DOHH2 (cell line): Measurements from ENCODE around the gene COPA.
A peak's percentile ranks its signal among the peaks of the same experiment; 100 is the strongest.

Experiments used
- H3F3A ChIP-seq: fragments of 200-600 bp; sonication (generic), shearing (Covaris generic); 2 replicates; pipeline ENCODE4 v1.6.0; 2016; ENCODE audit warnings: antibody characterized with exemption, mild to moderate bottlenecking; ENCODE audit not compliant: control insufficient read depth, insufficient read depth
- H3K27ac ChIP-seq: fragments of 200-600 bp; sonication (generic); 2 replicates; pipeline ENCODE4 v1.5.1; 2014; ENCODE audit warnings: low read depth, mild to moderate bottlenecking, low read length, moderate library complexity
- H3K27me3 ChIP-seq: fragments of 200-600 bp; sonication (generic); 2 replicates; pipeline ENCODE4 v1.6.1; 2014; ENCODE audit warnings: mild to moderate bottlenecking, low read length, mixed read lengths; ENCODE audit not compliant: control insufficient read depth
- H3K36me3 ChIP-seq: fragments of 200-600 bp; sonication (generic); 2 replicates; pipeline ENCODE4 v1.6.1; 2014; ENCODE audit warnings: mild to moderate bottlenecking, low read length, moderate library complexity, mixed read lengths; ENCODE audit not compliant: control insufficient read depth
- H3K4me1 ChIP-seq: fragments of 200-600 bp; sonication (generic); 2 replicates; pipeline ENCODE4 v1.6.1; 2014; ENCODE audit warnings: mild to moderate bottlenecking, low read length, mixed read lengths; ENCODE audit not compliant: control insufficient read depth
- H3K4me2 ChIP-seq: fragments of 200-600 bp; sonication (generic); 2 replicates; pipeline ENCODE4 v1.6.0; 2014; ENCODE audit warnings: mild to moderate bottlenecking, low read length, moderate library complexity
- H3K4me3 ChIP-seq: fragments of 200-600 bp; sonication (generic); 2 replicates; pipeline ENCODE4 v1.5.1; 2014; ENCODE audit warnings: mild to moderate bottlenecking, low read length, mixed read lengths
- H3K79me2 ChIP-seq: fragments of 200-600 bp; sonication (generic); 2 replicates; pipeline ENCODE4 v1.6.1; 2014; ENCODE audit warnings: mild to moderate bottlenecking, low read length, mixed read lengths; ENCODE audit not compliant: control insufficient read depth
- H3K9me2 ChIP-seq: fragments of 200-600 bp; sonication (generic); replicated peaks from 2 replicates; pipeline ENCODE4 v1.6.1; 2014; ENCODE audit warnings: mild to moderate bottlenecking, low read length, mixed read lengths; ENCODE audit not compliant: control insufficient read depth
- H3K9me3 ChIP-seq: fragments of 200-600 bp; sonication (generic); 2 replicates; pipeline ENCODE4 v1.6.1; 2014; ENCODE audit warnings: antibody characterized with exemption, low read length, mixed read lengths; ENCODE audit not compliant: control insufficient read depth, insufficient read depth
- H4K20me1 ChIP-seq: fragments of 200-600 bp; sonication (generic); 2 replicates; pipeline ENCODE4 v1.6.0; 2014; ENCODE audit warnings: low read depth, mild to moderate bottlenecking, antibody characterized with exemption, low read length, moderate library complexity; ENCODE audit not compliant: control insufficient read depth, insufficient read depth
- EZH2phosphoT487 ChIP-seq: fragments of 200-600 bp; sonication (generic); IDR thresholded peaks from 2 replicates; pipeline ENCODE4 v1.6.1; 2017; ENCODE audit warnings: borderline replicate concordance, mild to moderate bottlenecking, antibody characterized with exemption, low read length, moderate library complexity, mixed read lengths
- TF ChIP-seq, protein P1 (sequence below): fragments of 200-600 bp; sonication (generic); IDR thresholded peaks from one replicate; pipeline ENCODE4 v1.5.1; 2014; ENCODE audit warnings: antibody characterized with exemption, mild to moderate bottlenecking, low read depth, low read length; ENCODE audit not compliant: poor library complexity, severe bottlenecking

COPA gene

GRCh38 chr1:160267284-160267991, 75.6 kb downstream of the COPA start:
- TF ChIP-seq, protein P1, sequence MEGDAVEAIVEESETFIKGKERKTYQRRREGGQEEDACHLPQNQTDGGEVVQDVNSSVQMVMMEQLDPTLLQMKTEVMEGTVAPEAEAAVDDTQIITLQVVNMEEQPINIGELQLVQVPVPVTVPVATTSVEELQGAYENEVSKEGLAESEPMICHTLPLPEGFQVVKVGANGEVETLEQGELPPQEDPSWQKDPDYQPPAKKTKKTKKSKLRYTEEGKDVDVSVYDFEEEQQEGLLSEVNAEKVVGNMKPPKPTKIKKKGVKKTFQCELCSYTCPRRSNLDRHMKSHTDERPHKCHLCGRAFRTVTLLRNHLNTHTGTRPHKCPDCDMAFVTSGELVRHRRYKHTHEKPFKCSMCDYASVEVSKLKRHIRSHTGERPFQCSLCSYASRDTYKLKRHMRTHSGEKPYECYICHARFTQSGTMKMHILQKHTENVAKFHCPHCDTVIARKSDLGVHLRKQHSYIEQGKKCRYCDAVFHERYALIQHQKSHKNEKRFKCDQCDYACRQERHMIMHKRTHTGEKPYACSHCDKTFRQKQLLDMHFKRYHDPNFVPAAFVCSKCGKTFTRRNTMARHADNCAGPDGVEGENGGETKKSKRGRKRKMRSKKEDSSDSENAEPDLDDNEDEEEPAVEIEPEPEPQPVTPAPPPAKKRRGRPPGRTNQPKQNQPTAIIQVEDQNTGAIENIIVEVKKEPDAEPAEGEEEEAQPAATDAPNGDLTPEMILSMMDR, result no peak
- no peak for TF ChIP-seq EZH2phosphoT487
- no peak overlapping the region for H3K4me2 ChIP-seq
- H3K27ac ChIP-seq, result no peak overlapping the region

DNA sequence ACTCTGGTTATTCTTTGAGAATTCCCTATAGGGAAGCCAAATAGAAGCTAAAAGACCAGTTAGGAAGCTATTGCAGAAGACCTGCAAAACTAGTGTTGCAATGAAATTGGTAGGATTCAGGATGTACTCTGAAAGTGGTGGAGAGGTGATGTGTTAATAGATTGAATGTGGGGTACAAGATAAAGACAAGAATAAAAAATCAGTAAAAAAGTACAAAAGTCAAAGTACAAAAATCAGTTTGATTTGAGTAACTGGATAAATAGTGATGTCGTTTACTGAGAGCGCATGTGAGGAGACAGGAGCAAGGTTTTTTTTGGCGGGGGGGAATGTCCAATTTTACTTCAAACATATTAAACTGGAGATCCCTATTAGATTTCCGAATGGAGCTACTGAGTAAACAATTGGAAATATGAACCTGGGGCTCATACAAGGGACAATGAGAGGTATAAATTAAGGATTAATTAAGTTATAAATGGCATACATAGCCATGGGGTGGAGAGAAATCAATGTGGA, 78.2 kb downstream of the COPA start:
- H3K4me3 ChIP-seq, result no peak overlapping the region
- H3K36me3 ChIP-seq, result peaks cover 17% of the 10 kb centered on the region
- H3K4me2 ChIP-seq, result no peak overlapping the region
- H3K9me2 ChIP-seq, result no peaks in the 10 kb centered on the region
- H3K27me3 ChIP-seq, result no peaks in the 10 kb centered on the region
- H3K4me1 ChIP-seq, result peaks cover 21% of the 10 kb centered on the region
- H3K79me2 ChIP-seq, result peaks cover 24% of the 10 kb centered on the region
- no peak for TF ChIP-seq EZH2phosphoT487
- TF ChIP-seq, protein P1, result no peak
- no peaks in the 10 kb centered on the region for H3F3A ChIP-seq
- no peaks in the 10 kb centered on the region for H4K20me1 ChIP-seq
- H3K27ac ChIP-seq, result no peak overlapping the region
- H3K9me3 ChIP-seq, result no peaks in the 10 kb centered on the region

More at GRCh38 chr1:160267284-160267991, 75.6 kb downstream of the COPA start:
- H3K9me3 ChIP-seq, result no peaks in the 10 kb centered on the region
- H3K79me2 ChIP-seq, result no peaks in the 10 kb centered on the region
- no peaks in the 10 kb centered on the region for H3K9me2 ChIP-seq
- H3K36me3 ChIP-seq, result no peaks in the 10 kb centered on the region
- H3K27me3 ChIP-seq, result peaks cover 6% of the 10 kb centered on the region
- no peaks in the 10 kb centered on the region for H3F3A ChIP-seq
- no peak overlapping the region for H3K4me3 ChIP-seq
- no peaks in the 10 kb centered on the region for H4K20me1 ChIP-seq
- H3K4me1 ChIP-seq, result peaks cover 7% of the 10 kb centered on the region

DNA sequence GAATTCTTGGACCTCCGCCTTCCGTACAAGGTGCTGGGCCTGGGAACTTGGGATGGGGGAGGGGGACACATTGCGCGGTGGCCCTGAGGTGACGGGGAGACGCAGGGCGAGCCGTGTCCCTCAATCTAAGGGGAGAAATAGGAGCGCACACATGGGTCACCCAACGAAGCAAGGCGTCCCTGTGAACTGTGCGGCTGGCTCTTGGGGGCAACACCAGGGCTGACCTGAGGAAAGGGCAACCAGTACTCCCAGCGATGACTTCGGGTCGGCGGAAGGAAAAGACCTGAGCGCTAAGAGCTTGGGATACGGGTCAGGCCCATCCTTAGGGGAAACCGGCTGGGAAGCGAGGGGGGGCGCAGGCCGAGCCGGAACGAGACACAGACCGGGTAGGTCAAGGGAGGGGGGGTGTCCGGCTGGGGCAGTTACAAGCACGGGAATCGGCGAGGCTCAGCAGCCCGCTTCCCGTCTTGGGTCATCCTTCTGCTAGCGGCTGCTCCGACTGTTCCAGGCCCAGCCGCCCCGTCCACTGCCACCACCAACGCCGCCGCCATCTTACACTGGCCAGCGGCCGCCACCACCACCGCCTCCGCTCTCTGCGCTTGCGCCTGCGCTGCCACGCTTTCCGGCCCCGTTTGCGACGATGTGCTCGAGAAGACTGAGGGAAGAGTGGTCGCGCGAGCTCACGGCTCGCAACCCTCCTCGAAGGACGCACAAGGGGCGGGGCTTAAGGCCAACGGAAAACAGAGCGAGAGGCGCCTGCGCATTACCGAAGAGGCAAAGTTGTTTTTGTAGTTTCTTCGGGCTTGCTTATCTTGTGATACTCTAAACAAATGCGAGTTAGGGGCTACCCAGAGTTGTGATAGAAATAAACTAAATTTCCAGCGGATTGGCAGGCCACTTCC, 80.9 kb downstream of the COPA start, which contains the start of gene DCAF8:
Gene DCAF8 (minus strand): TSS at position 657 of the 902 bp plus-strand sequence. CDS start 18,541 bp downstream, outside the sequence.
- Histone ChIP-seq H4K20me1 (no peaks in the 10 kb centered on the region), H3K4me3 (peak within 1 kb of the TSS; percentile 93), H3K9me2 (no peaks in the 10 kb centered on the region), H3K79me2 (peaks cover 51% of the 10 kb centered on the region), H3K36me3 (peaks cover 35% of the 10 kb centered on the region), H3K27me3 (no peaks in the 10 kb centered on the region), H3K4me1 (peaks cover 22% of the 10 kb centered on the region), H3K27ac (peak within 1 kb of the TSS; percentile 64), H3K9me3 (no peaks in the 10 kb centered on the region), H3F3A (no peaks in the 10 kb centered on the region), H3K4me2 (peak within 1 kb of the TSS; percentile 87)
- TF ChIP-seq, protein P1, result no peak
- no peak for TF ChIP-seq EZH2phosphoT487
